SK-N-SH (cell line): Measurements from ENCODE around the gene EEIG1. TPM values are rescaled to one million over a fixed set of nuclear protein-coding genes. Genes with fewer than 3 reads are reported as not detected.

Experiments used
- CTCF ChIA-PET: fragments of 300-600, 350-600 bp; formaldehyde crosslinking; extraction: SDS; loops from one replicate; lab custom pipeline; 2021; lab: Yijun Ruan, JAX
- POLR2A ChIA-PET: fragments of 350-600 bp; sonication (Branson Sonifier 250); formaldehyde crosslinking; extraction: SDS; loops from one replicate; lab custom pipeline; 2020; ENCODE audit warnings: antibody characterized with exemption, inconsistent platforms; lab: Yijun Ruan, JAX
- DNase-seq: peaks from one replicate; pipeline ENCODE4 v3.0.0; 2012
- H2AFZ ChIP-seq: fragments of 200-600 bp; sonication (generic); 2 replicates; pipeline ENCODE4 v1.8.1; 2016; ENCODE audit warnings: antibody characterized with exemption, mild to moderate bottlenecking, low read depth
- H3F3A ChIP-seq: fragments of 200-600 bp; sonication (generic); replicated peaks from 2 replicates; pipeline ENCODE3; 2016; ENCODE audit warnings: antibody characterized with exemption, mild to moderate bottlenecking; ENCODE audit not compliant: insufficient read depth
- H3K27ac ChIP-seq, 2 experiments: fragments of 200-500 bp in 1 of 2; fragments of 200-600 bp in 1 of 2; sonication (Bioruptor generic) in 1 of 2; sonication (generic), shearing (Covaris generic) in 1 of 2; 2 replicates each; pipeline versions ENCODE4 v1.5.1 to v1.6.1; 2014 to 2016; ENCODE audit warnings: low read depth in 2 of 2, inconsistent platforms in 1 of 2, low read length in 1 of 2, mild to moderate bottlenecking in 1 of 2, mixed read lengths in 1 of 2
- H3K27me3 ChIP-seq: fragments of 200-600 bp; sonication (generic), shearing (Covaris generic); 2 replicates; pipeline ENCODE4 v1.6.1; 2016; ENCODE audit warnings: mixed run types; ENCODE audit not compliant: insufficient read depth
- H3K36me3 ChIP-seq, 2 experiments: fragments of 200-500 bp in 1 of 2; fragments of 200-600 bp in 1 of 2; sonication (Bioruptor generic) in 1 of 2; sonication (generic) in 1 of 2; replicated peaks in 1 of 2; 2 replicates each; pipeline versions ENCODE3 to v1.5.1; 2014 to 2016; ENCODE audit warnings: low read length in 1 of 2, mild to moderate bottlenecking in 1 of 2; ENCODE audit not compliant: insufficient read depth in 2 of 2, control insufficient read depth in 1 of 2
- H3K4me1 ChIP-seq, 2 experiments: fragments of 200-500 bp in 1 of 2; fragments of 200-600 bp in 1 of 2; sonication (Bioruptor generic) in 1 of 2; sonication (generic), shearing (Covaris generic) in 1 of 2; 2 replicates each; pipeline versions ENCODE4 v1.5.1 to v1.6.1; 2014 to 2016; ENCODE audit warnings: low read depth in 1 of 2, low read length in 1 of 2, mixed run types in 1 of 2; ENCODE audit not compliant: insufficient read depth in 2 of 2, control insufficient read depth in 1 of 2
- H3K4me2 ChIP-seq: fragments of 200-600 bp; sonication (generic), shearing (Covaris generic); 2 replicates; pipeline ENCODE4 v1.6.1; 2017; ENCODE audit warnings: mixed run types
- H3K4me3 ChIP-seq, 2 experiments: fragments of 200-500 bp in 1 of 2; fragments of 200-600 bp in 1 of 2; sonication (Bioruptor generic) in 1 of 2; sonication (generic), shearing (Covaris generic) in 1 of 2; 2 replicates each; pipeline versions ENCODE4 v1.5.1 to v1.8.1; 2014 to 2016; ENCODE audit warnings: low read depth in 2 of 2, inconsistent platforms in 1 of 2, low read length in 1 of 2, mild to moderate bottlenecking in 1 of 2, mixed read lengths in 1 of 2, moderate library complexity in 1 of 2
- H3K79me2 ChIP-seq: fragments of 200-600 bp; sonication (generic); 2 replicates; pipeline ENCODE4 v1.8.1; 2017; ENCODE audit warnings: mild to moderate bottlenecking; ENCODE audit not compliant: insufficient read depth
- H3K9ac ChIP-seq: fragments of 200-600 bp; sonication (generic); 2 replicates; pipeline ENCODE4 v1.6.1; 2017; ENCODE audit warnings: mixed run types
- H3K9me2 ChIP-seq: fragments of 200-600 bp; sonication (generic); 2 replicates; pipeline ENCODE4 v1.6.1; 2017; ENCODE audit warnings: mixed run types
- H3K9me3 ChIP-seq: fragments of 200-600 bp; sonication (generic); 2 replicates; pipeline ENCODE4 v1.6.1; 2017; ENCODE audit warnings: mixed run types, mild to moderate bottlenecking, moderate library complexity
- H4K20me1 ChIP-seq: fragments of 200-600 bp; sonication (generic); 2 replicates; pipeline ENCODE4 v1.6.1; 2017; ENCODE audit warnings: mild to moderate bottlenecking, mixed run types; ENCODE audit not compliant: insufficient read depth
- EZH2phosphoT487 ChIP-seq: fragments of 200-600 bp; sonication (generic); IDR thresholded peaks from 2 replicates; pipeline ENCODE4 v1.6.1; 2017; ENCODE audit warnings: low read depth, mixed run types, mild to moderate bottlenecking, antibody characterized with exemption, moderate library complexity, borderline replicate concordance
- FOSL2 ChIP-seq: IDR thresholded peaks from 2 replicates; pipeline ENCODE4 v1.4.0; 2012; ENCODE audit warnings: low read depth, mild to moderate bottlenecking, moderate library complexity, borderline replicate concordance
- FOXM1 ChIP-seq: IDR thresholded peaks from 2 replicates; pipeline ENCODE4 v1.4.0; 2012; ENCODE audit warnings: low read depth, mild to moderate bottlenecking
- GATA2 ChIP-seq: sonication (generic); formaldehyde crosslinking; IDR thresholded peaks from 2 replicates; pipeline ENCODE4 v1.5.0; 2020; ENCODE audit warnings: mild to moderate bottlenecking, missing genetic modification reagents
- MEF2A ChIP-seq: IDR thresholded peaks from 2 replicates; pipeline ENCODE4 v1.4.0; 2012; ENCODE audit warnings: low read depth, borderline replicate concordance
- MXI1 ChIP-seq: IDR thresholded peaks from 2 replicates; pipeline ENCODE4 v1.6.1; 2012; ENCODE audit warnings: mild to moderate bottlenecking, low read depth, low read length, improper control_type of control experiment
- NRF1 ChIP-seq: IDR thresholded peaks from 2 replicates; pipeline ENCODE4 v1.6.1; 2012; ENCODE audit warnings: low read depth, mild to moderate bottlenecking, low read length
- RCOR1 ChIP-seq: fragments of 150-350 bp; IDR thresholded peaks from 2 replicates; pipeline ENCODE4 v1.6.1; 2017; ENCODE audit warnings: antibody characterized with exemption, low read length
- REST ChIP-seq: IDR thresholded peaks from 2 replicates; pipeline ENCODE4 v1.6.1; 2012; ENCODE audit warnings: mild to moderate bottlenecking, low read depth, low read length, moderate library complexity
- RFX5 ChIP-seq: IDR thresholded peaks from 2 replicates; pipeline ENCODE4 v1.6.1; 2012; ENCODE audit warnings: mild to moderate bottlenecking, improper control_type of control experiment, low read length
- RXRA ChIP-seq: IDR thresholded peaks from 2 replicates; pipeline ENCODE4 v1.4.0; 2012; ENCODE audit warnings: low read depth, mild to moderate bottlenecking, borderline replicate concordance
- SIN3A ChIP-seq: IDR thresholded peaks from 2 replicates; pipeline ENCODE4 v1.6.1; 2012; ENCODE audit warnings: low read depth, mild to moderate bottlenecking, low read length, moderate library complexity, borderline replicate concordance
- SMC3 ChIP-seq: IDR thresholded peaks from 2 replicates; pipeline ENCODE4 v1.6.1; 2012; ENCODE audit warnings: low read depth, low read length, improper control_type of control experiment
- TEAD4 ChIP-seq: IDR thresholded peaks from 2 replicates; pipeline ENCODE4 v1.4.0; 2012; ENCODE audit warnings: mild to moderate bottlenecking, borderline replicate concordance; ENCODE audit not compliant: insufficient read depth
- USF1 ChIP-seq: IDR thresholded peaks from 2 replicates; pipeline ENCODE4 v1.4.0; 2012; ENCODE audit warnings: low read depth, borderline replicate concordance
- WGBS: methylation state at CpG from one replicate; pipeline ENCODE4 v1.1.6; 2017; ENCODE audit warnings: low lambda C conversion rate; 5-methylcytosine and 5-hydroxymethylcytosine counted together
- polyA plus RNA-seq, 3 experiments: library from polyadenylated mRNA; depleted of rRNA; stranded (reverse); fragments of >200 nt; gene quantifications; 2 replicates each; pipeline ENCODE4 v1.2.3, GENCODE V29; 2012
- TF ChIP-seq, protein P1 (sequence below): fragments of 200-600 bp; sonication (generic); IDR thresholded peaks from 2 replicates; pipeline ENCODE4 v1.6.1; 2017; ENCODE audit warnings: antibody characterized with exemption, mild to moderate bottlenecking, moderate library complexity

Gene EEIG1
- polyA plus RNA-seq, 1 of the 3 experiments (the other 2 are of a cell fraction): 26.2 TPM

- peaks cover 33 to 56% of the 10 kb centered on the region in 2 experiments for H3K4me1 ChIP-seq
- H3F3A ChIP-seq: peaks cover 8% of the 10 kb centered on the region
- H3K9ac ChIP-seq: no peak overlapping the region
- H3K4me3 ChIP-seq: no peak overlapping the region
- H3K27ac ChIP-seq: no peak overlapping the region; a peak in 1 of 4 replicates
- peaks cover 70% of the 10 kb centered on the region for H3K79me2 ChIP-seq
- peaks cover 9% of the 10 kb centered on the region for H4K20me1 ChIP-seq
- no peaks in the 10 kb centered on the region for H3K9me3 ChIP-seq
- no peak overlapping the region for H3K4me2 ChIP-seq
- H3K36me3 ChIP-seq: no peaks in the 10 kb centered on the region
- no peak for DNase-seq
- ChIA-PET CTCF (interaction anchor here (0.9 to 6.2 kb wide), 9 partner anchors 9 to 157 kb away, joined by 3 to 55 read pairs (median 4); no protein-coding TSS in a partner anchor), POLR2A (no interaction called here)
- no peaks in the 10 kb centered on the region for H3K9me2 ChIP-seq
- no peaks in the 10 kb centered on the region for H3K27me3 ChIP-seq
- TF ChIP-seq MEF2A (no peak), GATA2 (no peak), REST (no peak), MXI1 (no peak), TEAD4 (no peak), USF1 (no peak), RXRA (no peak), FOSL2 (no peak), EZH2phosphoT487 (no peak), NRF1 (no peak), SMC3 (no peak), RFX5 (no peak), SIN3A (no peak), RCOR1 (no peak), FOXM1 (no peak)
- TF ChIP-seq, protein P1, sequence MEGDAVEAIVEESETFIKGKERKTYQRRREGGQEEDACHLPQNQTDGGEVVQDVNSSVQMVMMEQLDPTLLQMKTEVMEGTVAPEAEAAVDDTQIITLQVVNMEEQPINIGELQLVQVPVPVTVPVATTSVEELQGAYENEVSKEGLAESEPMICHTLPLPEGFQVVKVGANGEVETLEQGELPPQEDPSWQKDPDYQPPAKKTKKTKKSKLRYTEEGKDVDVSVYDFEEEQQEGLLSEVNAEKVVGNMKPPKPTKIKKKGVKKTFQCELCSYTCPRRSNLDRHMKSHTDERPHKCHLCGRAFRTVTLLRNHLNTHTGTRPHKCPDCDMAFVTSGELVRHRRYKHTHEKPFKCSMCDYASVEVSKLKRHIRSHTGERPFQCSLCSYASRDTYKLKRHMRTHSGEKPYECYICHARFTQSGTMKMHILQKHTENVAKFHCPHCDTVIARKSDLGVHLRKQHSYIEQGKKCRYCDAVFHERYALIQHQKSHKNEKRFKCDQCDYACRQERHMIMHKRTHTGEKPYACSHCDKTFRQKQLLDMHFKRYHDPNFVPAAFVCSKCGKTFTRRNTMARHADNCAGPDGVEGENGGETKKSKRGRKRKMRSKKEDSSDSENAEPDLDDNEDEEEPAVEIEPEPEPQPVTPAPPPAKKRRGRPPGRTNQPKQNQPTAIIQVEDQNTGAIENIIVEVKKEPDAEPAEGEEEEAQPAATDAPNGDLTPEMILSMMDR: no peak
- no peak overlapping the region for H2AFZ ChIP-seq
- no CpG with 5 or more reads among the region's 2 CpGs for WGBS
Measured at GRCh38 chr9:127961155-127961490, 19.7 kb downstream of the EEIG1 start.
